ENCODE data around the gene COMMD8.

COMMD8 gene

GRCh38 chr4:47485047-47485692 is 21.7 kb upstream of the COMMD8 start, which contains the start of gene ATP10D:
TSS of gene ATP10D (plus strand) at chr4:47485275. CDS start at chr4:47512541, 27,266 bp downstream.
- ATAC-seq (ENCODE audit: low read depth): peak; percentile 91
- Mint-ChIP-seq H3K36me3 (peaks cover 2% of the 10 kb centered on the region), H3K4me3 (peak within 1 kb of the TSS; percentile 96), H3K4me1 (peaks cover 24% of the 10 kb centered on the region), H3K27me3 (no peaks in the 10 kb centered on the region), H3K9me3 (no peaks in the 10 kb centered on the region), H3K27ac (peak within 1 kb of the TSS; percentile 98)
- DNase-seq (ENCODE audit: low spot score in 2 of 2): peak; percentile 67 to 74

GRCh38 chr4:47484168-47484567 is 20.7 kb upstream of the COMMD8 start:
- ATAC-seq (ENCODE audit: low read depth): no peak
- Mint-ChIP-seq H3K36me3 (peaks cover 2% of the 10 kb centered on the region), H3K4me1 (peaks cover 24% of the 10 kb centered on the region)

GRCh38 chr4:47483745-47484144 is 20.2 kb upstream of the COMMD8 start:
- H3K27ac Mint-ChIP-seq: peak overlapping the region; percentile 98

More at GRCh38 chr4:47484168-47484567, 20.7 kb upstream of the COMMD8 start:
- H3K27me3 Mint-ChIP-seq: no peaks in the 10 kb centered on the region
- H3K4me3 Mint-ChIP-seq: peak overlapping the region; percentile 76
- H3K9me3 Mint-ChIP-seq: no peaks in the 10 kb centered on the region
- H3K27ac Mint-ChIP-seq: peak overlapping the region; percentile 98
- DNase-seq (ENCODE audit: low spot score in 2 of 2): no peak

GRCh38 chr4:47482326-47482725 is 18.8 kb upstream of the COMMD8 start:
- no peaks in the 10 kb centered on the region for H3K9me3 Mint-ChIP-seq
- peak overlapping the region; percentile 43 for H3K27ac Mint-ChIP-seq
- peaks cover 24% of the 10 kb centered on the region for H3K4me1 Mint-ChIP-seq
- ATAC-seq (ENCODE audit: low read depth): no peak
- no peak for DNase-seq (ENCODE audit: low spot score in 2 of 2)
- peak overlapping the region; percentile 63 for H3K4me3 Mint-ChIP-seq
- H3K27me3 Mint-ChIP-seq: no peaks in the 10 kb centered on the region
- no peaks in the 10 kb centered on the region for H3K36me3 Mint-ChIP-seq

More at GRCh38 chr4:47483745-47484144, 20.2 kb upstream of the COMMD8 start:
- Mint-ChIP-seq H3K36me3 (peaks cover 2% of the 10 kb centered on the region), H3K9me3 (no peaks in the 10 kb centered on the region), H3K4me3 (peak overlapping the region; percentile 76), H3K27me3 (no peaks in the 10 kb centered on the region), H3K4me1 (peaks cover 24% of the 10 kb centered on the region)
- ATAC-seq (ENCODE audit: low read depth) (peak; percentile 14), DNase-seq (ENCODE audit: low spot score in 2 of 2) (no peak)

- Mint-ChIP-seq H3K36me3 (no peaks in the 10 kb centered on the region), H3K4me1 (peaks cover 7% of the 10 kb centered on the region), H3K27ac (no peak overlapping the region), H3K4me3 (no peak overlapping the region), H3K9me3 (no peaks in the 10 kb centered on the region), H3K27me3 (no peaks in the 10 kb centered on the region)
- DNase-seq (ENCODE audit: low spot score in 2 of 2) (no peak), ATAC-seq (ENCODE audit: low read depth) (no peak)
Measured at GRCh38 chr4:47478804-47479203, 15.3 kb upstream of the COMMD8 start.

DNA sequence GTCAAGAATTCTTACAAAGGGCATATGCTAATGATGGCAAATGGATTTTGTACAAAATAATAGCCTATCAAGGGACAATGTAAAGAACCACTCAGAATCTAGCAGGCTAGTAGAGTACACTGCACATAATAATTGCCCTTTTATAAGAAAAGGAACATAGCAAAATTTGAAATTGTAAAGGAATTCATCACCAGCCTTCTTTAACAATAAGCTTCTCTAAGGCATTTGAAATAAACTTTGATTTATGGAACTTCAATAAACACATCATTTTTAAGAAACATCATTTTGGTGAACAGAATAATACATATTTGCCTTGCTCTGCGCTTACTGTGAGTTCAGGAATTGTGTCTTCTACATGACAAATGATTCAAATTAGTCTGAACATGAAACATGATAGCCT is 11.9 kb upstream of the COMMD8 start:
- Mint-ChIP-seq H3K36me3 (peaks cover 2% of the 10 kb centered on the region), H3K27me3 (no peaks in the 10 kb centered on the region)

GRCh38 chr4:47474799-47475198 is 11.3 kb upstream of the COMMD8 start:
- DNase-seq (ENCODE audit: low spot score in 2 of 2) (no peak), ATAC-seq (ENCODE audit: low read depth) (no peak)
- Mint-ChIP-seq H3K9me3 (no peaks in the 10 kb centered on the region), H3K27me3 (no peaks in the 10 kb centered on the region), H3K27ac (no peak overlapping the region), H3K36me3 (peaks cover 2% of the 10 kb centered on the region), H3K4me3 (no peak overlapping the region), H3K4me1 (no peaks in the 10 kb centered on the region)

More for the DNA sequence above, 11.9 kb upstream of the COMMD8 start:
- Mint-ChIP-seq H3K27ac (no peak overlapping the region), H3K9me3 (no peaks in the 10 kb centered on the region), H3K4me3 (no peak overlapping the region), H3K4me1 (no peaks in the 10 kb centered on the region)
- ATAC-seq (ENCODE audit: low read depth) (no peak), DNase-seq (ENCODE audit: low spot score in 2 of 2) (no peak)

DNA sequence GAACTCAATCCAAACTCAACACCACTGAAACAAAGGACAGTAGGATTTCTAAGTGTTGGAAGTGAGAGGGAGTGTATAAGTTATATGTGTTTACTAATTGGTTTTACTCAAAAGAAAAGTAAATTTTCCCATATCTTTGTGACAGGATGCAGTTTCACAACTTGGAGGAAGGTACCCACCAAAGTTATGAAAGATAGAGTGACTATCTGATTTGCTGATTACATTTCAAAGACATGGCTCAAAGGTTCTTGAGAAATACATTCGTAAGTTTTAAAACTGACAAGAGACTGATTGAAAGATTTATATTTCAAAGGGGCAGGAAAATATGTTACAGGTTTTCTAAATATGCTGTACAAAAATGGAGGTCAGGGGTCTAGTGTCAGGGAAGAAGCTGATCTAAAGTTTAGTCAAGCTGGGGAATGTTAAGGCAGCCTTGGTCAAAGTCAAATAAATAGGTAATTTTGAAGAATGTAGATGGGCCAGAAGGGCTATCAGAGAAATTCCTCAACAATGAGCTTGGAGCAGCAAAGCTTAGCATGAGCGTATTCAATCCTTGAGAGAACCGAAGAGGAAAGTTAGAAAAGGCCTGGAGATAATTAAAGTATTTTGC is 9.7 kb upstream of the COMMD8 start:
- Mint-ChIP-seq H3K36me3 (peaks cover 2% of the 10 kb centered on the region), H3K4me3 (no peak overlapping the region), H3K27ac (no peak overlapping the region), H3K27me3 (no peaks in the 10 kb centered on the region), H3K9me3 (no peaks in the 10 kb centered on the region), H3K4me1 (peaks cover 2% of the 10 kb centered on the region)
- ATAC-seq (ENCODE audit: low read depth) (no peak), DNase-seq (ENCODE audit: low spot score in 2 of 2) (no peak)

GRCh38 chr4:47471591-47471990 is 8.1 kb upstream of the COMMD8 start:
- Mint-ChIP-seq H3K4me3 (no peak overlapping the region), H3K36me3 (peaks cover 2% of the 10 kb centered on the region), H3K4me1 (peaks cover 2% of the 10 kb centered on the region), H3K9me3 (no peaks in the 10 kb centered on the region), H3K27me3 (no peaks in the 10 kb centered on the region), H3K27ac (no peak overlapping the region)
- DNase-seq (ENCODE audit: low spot score in 2 of 2) (no peak), ATAC-seq (ENCODE audit: low read depth) (no peak)

DNA sequence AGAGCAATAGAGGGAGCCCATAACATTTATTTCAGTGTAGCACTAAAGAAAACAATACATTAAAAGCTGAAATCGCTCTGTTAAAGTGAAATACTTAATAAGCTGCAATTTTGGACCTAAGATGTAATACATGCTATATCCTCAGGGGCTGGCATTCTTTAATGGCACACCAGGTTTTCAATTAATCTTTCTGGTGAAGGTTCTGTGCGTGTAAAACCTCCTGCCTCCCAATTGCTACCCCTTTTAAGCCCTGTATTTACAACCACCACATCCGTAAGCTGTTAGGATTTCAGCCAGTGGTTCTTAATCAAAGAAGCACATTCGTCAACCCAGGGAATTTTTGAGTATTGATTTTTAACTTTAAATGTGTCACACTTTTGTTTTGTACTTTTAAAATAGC is 7.6 kb upstream of the COMMD8 start:
- no peak overlapping the region for H3K4me3 Mint-ChIP-seq
- no peak for ATAC-seq (ENCODE audit: low read depth)
- H3K4me1 Mint-ChIP-seq: peaks cover 2% of the 10 kb centered on the region

GRCh38 chr4:47469951-47470350 is 6.4 kb upstream of the COMMD8 start:
- DNase-seq (ENCODE audit: low spot score in 2 of 2) (no peak), ATAC-seq (ENCODE audit: low read depth) (no peak)
- Mint-ChIP-seq H3K27ac (no peak overlapping the region), H3K4me3 (no peak overlapping the region), H3K9me3 (no peaks in the 10 kb centered on the region), H3K4me1 (peaks cover 3% of the 10 kb centered on the region), H3K27me3 (no peaks in the 10 kb centered on the region), H3K36me3 (peaks cover 2% of the 10 kb centered on the region)

More for the DNA sequence above, 7.6 kb upstream of the COMMD8 start:
- H3K27me3 Mint-ChIP-seq: no peaks in the 10 kb centered on the region
- DNase-seq (ENCODE audit: low spot score in 2 of 2): no peak
- H3K36me3 Mint-ChIP-seq: peaks cover 2% of the 10 kb centered on the region
- H3K9me3 Mint-ChIP-seq: no peaks in the 10 kb centered on the region
- no peak overlapping the region for H3K27ac Mint-ChIP-seq

DNA sequence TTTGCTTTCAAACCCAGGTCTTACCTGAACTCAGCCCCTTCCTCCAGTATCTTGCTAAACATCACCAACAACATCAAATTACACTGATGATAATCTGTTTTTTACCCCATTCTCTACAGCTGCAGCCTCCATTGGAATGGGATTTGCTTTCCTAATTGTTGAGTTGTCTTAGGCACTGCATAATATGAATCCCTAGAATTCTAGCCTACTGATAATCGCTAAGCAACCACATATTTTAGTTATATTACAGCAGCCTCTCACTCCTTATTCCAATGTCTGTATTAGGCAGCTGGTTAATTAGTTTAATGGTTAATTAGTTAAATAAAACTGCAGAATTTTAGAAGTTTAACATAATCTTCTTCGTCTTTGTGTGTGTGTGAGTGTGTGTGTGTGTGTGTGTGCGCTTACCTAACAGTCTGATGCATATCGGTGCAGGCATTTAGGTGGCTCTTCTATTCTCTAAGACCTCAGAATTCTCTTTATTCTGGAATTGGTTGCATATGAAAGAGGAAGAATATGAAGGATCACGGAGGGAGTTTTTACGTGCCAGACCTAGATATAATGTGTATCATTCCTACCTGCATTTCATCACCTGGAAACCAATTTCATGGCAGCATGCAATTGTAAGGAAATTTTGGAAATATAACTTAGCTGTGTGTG is 5.3 kb upstream of the COMMD8 start:
- Mint-ChIP-seq H3K27ac (no peak overlapping the region), H3K4me3 (no peak overlapping the region), H3K36me3 (peaks cover 2% of the 10 kb centered on the region), H3K27me3 (no peaks in the 10 kb centered on the region), H3K4me1 (peaks cover 5% of the 10 kb centered on the region), H3K9me3 (no peaks in the 10 kb centered on the region)
- ATAC-seq (ENCODE audit: low read depth) (no peak), DNase-seq (ENCODE audit: low spot score in 2 of 2) (no peak)

DNA sequence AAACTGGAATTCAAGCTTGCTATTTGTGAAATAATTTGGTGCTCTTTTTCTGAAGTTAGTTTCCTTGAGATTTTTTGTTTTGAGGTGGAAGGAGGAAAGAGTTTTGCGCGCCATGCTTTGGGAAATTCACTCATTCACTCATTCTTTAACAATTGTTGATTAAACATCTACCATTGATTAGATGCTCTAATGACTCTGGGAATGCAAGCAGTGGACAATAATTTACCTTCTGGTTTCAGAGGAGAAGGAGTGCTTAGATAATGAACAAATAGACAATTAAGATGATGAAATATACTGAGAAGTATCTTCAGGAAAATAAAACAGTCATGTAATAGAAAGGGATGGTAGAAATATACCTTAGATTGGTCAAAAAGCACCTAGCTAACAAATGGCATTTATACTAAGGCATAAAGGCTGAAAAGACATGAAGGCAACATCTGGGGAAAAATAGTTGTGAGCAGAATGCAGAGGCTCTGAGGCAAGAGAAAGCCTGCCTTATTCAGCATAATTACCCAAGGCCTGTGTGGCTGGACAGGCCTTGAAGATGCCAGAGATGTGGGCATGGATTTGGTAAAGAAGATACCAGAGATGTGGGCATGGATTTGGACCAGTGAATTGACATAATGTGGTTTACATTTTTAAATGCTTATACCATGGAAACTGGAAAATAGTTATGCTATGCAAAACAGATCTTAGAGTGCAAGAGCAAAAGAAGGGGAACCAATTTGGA is 2.7 kb upstream of the COMMD8 start:
- H3K36me3 Mint-ChIP-seq: no peaks in the 10 kb centered on the region

GRCh38 chr4:47465004-47465403 is 1.5 kb upstream of the COMMD8 start:
- no peaks in the 10 kb centered on the region for H3K27me3 Mint-ChIP-seq
- H3K4me1 Mint-ChIP-seq: peaks cover 27% of the 10 kb centered on the region
- no peaks in the 10 kb centered on the region for H3K36me3 Mint-ChIP-seq
- no peak overlapping the region for H3K4me3 Mint-ChIP-seq
- H3K27ac Mint-ChIP-seq: peak overlapping the region; percentile 99
- peak; percentile 43 for ATAC-seq (ENCODE audit: low read depth)
- H3K9me3 Mint-ChIP-seq: no peaks in the 10 kb centered on the region
- peak in 1 of 2 donors; percentile 51 for DNase-seq (ENCODE audit: low spot score in 2 of 2)

More for the DNA sequence above, 2.7 kb upstream of the COMMD8 start:
- H3K9me3 Mint-ChIP-seq: no peaks in the 10 kb centered on the region
- H3K4me3 Mint-ChIP-seq: no peak overlapping the region
- peak overlapping the region; percentile 99 for H3K27ac Mint-ChIP-seq
- peaks cover 19% of the 10 kb centered on the region for H3K4me1 Mint-ChIP-seq
- no peak for ATAC-seq (ENCODE audit: low read depth)
- H3K27me3 Mint-ChIP-seq: no peaks in the 10 kb centered on the region
- DNase-seq (ENCODE audit: low spot score in 2 of 2): no peak
